ENCODE measurements around the gene CTAGE1. TPM values are rescaled to one million over a fixed set of nuclear protein-coding genes. Genes with fewer than 3 reads are reported as not detected.
"Not testable (repeated sequence)": the region's sequence is repeated elsewhere in the genome, so short reads cannot be mapped to it uniquely, and the experiment has no call there.

The CTAGE1 gene
- total RNA-seq, 2 experiments from 2014 or later, result not detected

DNA sequence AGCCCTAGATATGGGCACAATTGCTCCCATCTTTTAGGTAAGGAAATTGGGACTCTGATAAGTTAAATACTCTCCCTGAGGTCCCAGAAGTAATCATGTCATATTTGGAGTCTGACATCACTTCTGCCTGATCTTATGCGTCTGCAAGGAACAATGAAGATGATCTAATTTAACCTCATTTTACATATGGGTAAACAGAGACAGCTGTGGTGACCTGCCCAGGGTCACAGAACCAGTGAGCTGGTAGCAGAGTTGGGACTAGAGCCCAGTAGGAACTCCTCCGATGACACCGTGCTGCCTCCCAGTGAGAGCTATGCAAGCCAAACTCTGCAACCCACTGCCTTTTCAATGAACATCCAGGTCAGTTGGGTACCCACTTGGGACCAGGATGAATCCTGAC lies 17.8 kb downstream of the CTAGE1 start:
- Histone ChIP-seq H4K20me1 (ENCODE audit: insufficient read depth, low read length) (no peaks in the 10 kb centered on the region), H3K9me2 (ENCODE audit: insufficient read depth, low read length) (no peaks in the 10 kb centered on the region), H3K9me3 (ENCODE audit: low read length) (no peaks in the 10 kb centered on the region), H2AFZ (ENCODE audit: low read length) (no peak overlapping the region), H3K4me3 (ENCODE audit: low read depth, low read length, poor library complexity, severe bottlenecking) (no peak overlapping the region), H3K36me3 (ENCODE audit: insufficient read depth, low read length) (no peaks in the 10 kb centered on the region), H3K79me2 (ENCODE audit: insufficient read depth, low read depth, low read length) (no peaks in the 10 kb centered on the region), H3K4me2 (ENCODE audit: low read length) (no peak overlapping the region), H3K27ac (ENCODE audit: low read depth, low read length, poor library complexity, severe bottlenecking) (no peak overlapping the region), H3K4me1 (ENCODE audit: insufficient read depth, low read length, poor library complexity, severe bottlenecking) (no peaks in the 10 kb centered on the region)
- DNase-seq (ENCODE audit: low spot score), result no peak
- no peak for TF ChIP-seq EZH2phosphoT487 (IDR thresholded peaks at IDR 0.05; ENCODE audit: borderline replicate concordance, low read depth, low read length)
- TF ChIP-seq, protein P1, sequence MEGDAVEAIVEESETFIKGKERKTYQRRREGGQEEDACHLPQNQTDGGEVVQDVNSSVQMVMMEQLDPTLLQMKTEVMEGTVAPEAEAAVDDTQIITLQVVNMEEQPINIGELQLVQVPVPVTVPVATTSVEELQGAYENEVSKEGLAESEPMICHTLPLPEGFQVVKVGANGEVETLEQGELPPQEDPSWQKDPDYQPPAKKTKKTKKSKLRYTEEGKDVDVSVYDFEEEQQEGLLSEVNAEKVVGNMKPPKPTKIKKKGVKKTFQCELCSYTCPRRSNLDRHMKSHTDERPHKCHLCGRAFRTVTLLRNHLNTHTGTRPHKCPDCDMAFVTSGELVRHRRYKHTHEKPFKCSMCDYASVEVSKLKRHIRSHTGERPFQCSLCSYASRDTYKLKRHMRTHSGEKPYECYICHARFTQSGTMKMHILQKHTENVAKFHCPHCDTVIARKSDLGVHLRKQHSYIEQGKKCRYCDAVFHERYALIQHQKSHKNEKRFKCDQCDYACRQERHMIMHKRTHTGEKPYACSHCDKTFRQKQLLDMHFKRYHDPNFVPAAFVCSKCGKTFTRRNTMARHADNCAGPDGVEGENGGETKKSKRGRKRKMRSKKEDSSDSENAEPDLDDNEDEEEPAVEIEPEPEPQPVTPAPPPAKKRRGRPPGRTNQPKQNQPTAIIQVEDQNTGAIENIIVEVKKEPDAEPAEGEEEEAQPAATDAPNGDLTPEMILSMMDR (conservative IDR thresholded peaks at IDR 0.05; ENCODE audit: low read length), result no peak
- ChIA-PET CTCF (ENCODE audit: unreplicated experiment) (no interaction called here), POLR2A (interaction anchor here (0.6 kb wide), 1 partner anchor 24 kb away, joined by 3 read pairs; no protein-coding TSS in a partner anchor)
- intact Hi-C loops (cut with micrococcal nuclease; ENCODE audit: unreplicated experiment), result no loop called here
- no TSS peak for BruUV-seq (replicated peaks)

DNA sequence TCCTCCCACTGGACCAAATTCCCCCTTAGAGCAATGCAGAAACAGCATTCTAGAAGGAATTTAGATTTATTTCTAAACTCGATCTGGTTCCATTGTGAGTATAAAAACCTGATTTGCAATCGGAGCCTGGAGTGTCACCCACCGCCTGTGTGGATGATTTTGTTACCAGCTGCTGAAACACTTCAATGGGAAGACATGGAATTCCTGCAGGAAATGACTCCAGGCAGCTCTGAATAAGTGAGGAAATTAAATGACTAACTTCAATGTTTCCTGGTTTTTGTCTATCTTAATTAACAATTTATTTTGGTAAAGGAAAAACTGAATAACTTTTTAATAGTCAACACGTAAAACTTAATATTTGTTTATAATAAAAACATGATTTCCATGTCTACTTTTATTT lies 19.3 kb downstream of the CTAGE1 start:
- Histone ChIP-seq H3K79me2 (ENCODE audit: insufficient read depth, low read depth, low read length) (no peaks in the 10 kb centered on the region), H3K4me1 (ENCODE audit: insufficient read depth, low read length, poor library complexity, severe bottlenecking) (no peaks in the 10 kb centered on the region), H3K9me3 (ENCODE audit: low read length) (no peaks in the 10 kb centered on the region), H3K4me2 (ENCODE audit: low read length) (no peak overlapping the region), H3K27ac (ENCODE audit: low read depth, low read length, poor library complexity, severe bottlenecking) (no peak overlapping the region), H3K9me2 (ENCODE audit: insufficient read depth, low read length) (no peaks in the 10 kb centered on the region), H3K4me3 (ENCODE audit: low read depth, low read length, poor library complexity, severe bottlenecking) (no peak overlapping the region), H4K20me1 (ENCODE audit: insufficient read depth, low read length) (no peaks in the 10 kb centered on the region), H3K36me3 (ENCODE audit: insufficient read depth, low read length) (no peaks in the 10 kb centered on the region), H2AFZ (ENCODE audit: low read length) (no peak overlapping the region)
- DNase-seq (ENCODE audit: low spot score), result no peak
- no peak for TF ChIP-seq EZH2phosphoT487 (IDR thresholded peaks at IDR 0.05; ENCODE audit: borderline replicate concordance, low read depth, low read length)
- intact Hi-C loops (cut with micrococcal nuclease; ENCODE audit: unreplicated experiment), result no loop called here
- ChIA-PET POLR2A (interaction anchor here (1.5 kb wide), 1 partner anchor 42 kb away, joined by 4 read pairs; no protein-coding TSS in a partner anchor), CTCF (ENCODE audit: unreplicated experiment) (no interaction called here)
- BruUV-seq (replicated peaks), result no TSS peak

DNA sequence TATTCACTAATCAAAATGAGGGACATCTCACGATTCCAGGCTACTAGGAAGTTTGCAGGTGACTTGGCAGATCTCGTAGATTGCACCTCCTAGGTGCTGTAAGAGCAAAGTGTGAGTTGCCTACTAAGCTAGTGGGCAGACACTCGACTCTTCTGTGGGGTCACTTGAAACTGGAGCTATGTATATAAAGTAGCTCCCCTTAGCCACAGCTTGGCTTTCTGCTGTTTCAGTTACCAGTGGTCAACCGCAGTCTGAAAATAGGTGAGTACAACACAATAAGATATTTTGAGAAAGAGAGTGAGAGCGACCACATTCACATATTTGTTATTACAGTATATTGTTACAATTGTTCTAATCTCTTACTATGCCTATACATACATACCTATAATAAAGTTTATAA lies 23.3 kb downstream of the CTAGE1 start:
- Histone ChIP-seq H3K4me2 (ENCODE audit: low read length) (no peak overlapping the region), H2AFZ (ENCODE audit: low read length) (no peak overlapping the region), H3K4me1 (ENCODE audit: insufficient read depth, low read length, poor library complexity, severe bottlenecking) (no peaks in the 10 kb centered on the region), H3K9me2 (ENCODE audit: insufficient read depth, low read length) (no peaks in the 10 kb centered on the region), H3K9me3 (ENCODE audit: low read length) (no peaks in the 10 kb centered on the region), H3K79me2 (ENCODE audit: insufficient read depth, low read depth, low read length) (no peaks in the 10 kb centered on the region), H4K20me1 (ENCODE audit: insufficient read depth, low read length) (no peaks in the 10 kb centered on the region), H3K36me3 (ENCODE audit: insufficient read depth, low read length) (no peaks in the 10 kb centered on the region), H3K27ac (ENCODE audit: low read depth, low read length, poor library complexity, severe bottlenecking) (no peak overlapping the region), H3K4me3 (ENCODE audit: low read depth, low read length, poor library complexity, severe bottlenecking) (no peak overlapping the region)
- ChIA-PET POLR2A (interaction anchor here (0.6 to 1.0 kb wide), 2 partner anchors 174 to 1210 kb away, joined by 3 to 4 read pairs; no protein-coding TSS in a partner anchor), CTCF (ENCODE audit: unreplicated experiment) (no interaction called here)
- intact Hi-C loops (cut with micrococcal nuclease; ENCODE audit: unreplicated experiment), result no loop called here
- TF ChIP-seq, protein P1 (conservative IDR thresholded peaks at IDR 0.05; ENCODE audit: low read length), result no peak
- no peak for TF ChIP-seq EZH2phosphoT487 (IDR thresholded peaks at IDR 0.05; ENCODE audit: borderline replicate concordance, low read depth, low read length)
- BruUV-seq (replicated peaks), result no TSS peak
- no peak for DNase-seq (ENCODE audit: low spot score)

DNA sequence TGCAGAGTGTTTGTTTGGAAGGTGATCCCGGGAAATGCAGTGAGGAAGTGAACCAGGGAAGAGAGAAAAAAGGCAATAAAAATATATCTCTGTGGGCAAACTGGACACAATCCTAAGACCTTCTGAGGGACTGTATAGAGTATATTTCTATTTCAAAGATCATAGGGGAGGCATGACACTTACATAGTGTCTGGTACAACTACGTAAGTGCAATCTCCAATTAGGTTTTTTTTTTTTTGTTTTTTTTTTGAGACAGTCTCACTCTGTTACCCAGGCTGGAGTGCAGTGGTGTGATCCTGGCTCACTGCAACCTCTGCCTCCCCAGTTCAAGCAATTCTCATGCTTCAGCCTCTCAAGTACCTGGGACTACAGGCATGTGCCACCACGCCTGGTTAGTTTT lies 24.6 kb downstream of the CTAGE1 start:
- H3K79me2 ChIP-seq (ENCODE audit: insufficient read depth, low read depth, low read length); H4K20me1 ChIP-seq (ENCODE audit: insufficient read depth, low read length); H2AFZ ChIP-seq (ENCODE audit: low read length); DNase-seq (ENCODE audit: low spot score); intact Hi-C loops (cut with micrococcal nuclease; ENCODE audit: unreplicated experiment); H3K4me2 ChIP-seq (ENCODE audit: low read length); H3K27ac ChIP-seq (ENCODE audit: low read depth, low read length, poor library complexity, severe bottlenecking); H3K9me2 ChIP-seq (ENCODE audit: insufficient read depth, low read length); H3K4me3 ChIP-seq (ENCODE audit: low read depth, low read length, poor library complexity, severe bottlenecking); BruUV-seq (replicated peaks); CTCF ChIA-PET (ENCODE audit: unreplicated experiment); H3K9me3 ChIP-seq (ENCODE audit: low read length); H3K36me3 ChIP-seq (ENCODE audit: insufficient read depth, low read length); H3K4me1 ChIP-seq (ENCODE audit: insufficient read depth, low read length, poor library complexity, severe bottlenecking): not testable (repeated sequence)
- POLR2A ChIA-PET, result interaction anchor here (0.6 kb wide), 1 partner anchor 432 kb away, joined by 5 read pairs; no protein-coding TSS in a partner anchor
